A204.1 (cell line): ENCODE results near the gene TBC1D16.

Experiments used
- FAIRE-seq: peaks from 2 replicates; lab custom pipeline; 2012; peaks lifted over from hg19 to GRCh38; lab: Jason Lieb, UNC

The TBC1D16 gene

DNA sequence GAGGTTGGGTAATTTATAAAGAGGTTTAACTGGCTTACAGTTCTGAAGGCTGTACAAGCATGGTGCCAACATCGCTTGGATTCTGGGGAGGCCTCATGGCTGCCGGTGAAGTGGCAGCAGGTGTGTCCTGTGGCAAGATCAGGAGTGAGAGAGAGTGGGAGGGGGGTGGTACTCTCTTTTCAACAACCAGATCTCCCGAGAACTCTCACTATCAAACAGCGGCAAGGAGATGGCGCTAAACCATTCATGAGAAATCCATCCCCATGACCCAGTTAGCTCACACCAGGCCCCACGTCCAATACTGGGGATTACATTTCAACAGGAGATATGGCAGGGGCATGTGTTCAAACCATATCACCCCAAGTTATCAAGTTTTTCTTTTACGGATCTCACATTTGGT lies 152.5 kb downstream of the TBC1D16 start:
- FAIRE-seq = no peak
